Activated CD4-positive, CD25-positive, alpha-beta regulatory T cell (primary cell): Measurements from ENCODE around the gene BICRAL.
"Not testable (repeated sequence)": the region's sequence is repeated elsewhere in the genome, so short reads cannot be mapped to it uniquely, and the experiment has no call there.

Experiments
- DNase-seq, 4 experiments: peaks; one replicate each; lab custom pipeline; 2025; lab: John Stamatoyannopoulos, UW

The BICRAL gene

GRCh38 chr6:42846505-42846904 is 64.7 kb downstream of the BICRAL start:
- DNase-seq: no peak

DNA sequence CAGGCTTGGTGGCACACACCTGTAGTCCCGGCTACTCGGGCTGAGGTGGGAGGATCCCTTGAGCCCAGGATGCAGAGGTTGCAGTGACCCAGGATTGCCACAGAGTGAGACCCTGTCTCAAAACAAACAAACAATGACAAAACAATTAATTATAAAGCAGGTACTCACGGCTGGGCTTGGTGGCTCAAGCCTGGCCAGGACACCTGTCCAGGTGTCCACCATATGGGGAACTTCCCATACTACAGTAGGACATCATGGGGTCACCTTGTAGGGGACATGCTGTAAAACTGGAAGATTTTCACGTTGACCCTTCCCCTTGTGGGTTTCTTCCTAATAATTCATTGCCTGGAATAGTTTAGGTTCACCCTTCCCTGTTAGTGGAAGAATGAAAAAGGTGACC is 66.8 kb downstream of the BICRAL start:
- no peak for DNase-seq

- no peak for DNase-seq
These were observed 69.7 kb downstream of the BICRAL start for GRCh38 chr6:42851599-42851998.

DNA sequence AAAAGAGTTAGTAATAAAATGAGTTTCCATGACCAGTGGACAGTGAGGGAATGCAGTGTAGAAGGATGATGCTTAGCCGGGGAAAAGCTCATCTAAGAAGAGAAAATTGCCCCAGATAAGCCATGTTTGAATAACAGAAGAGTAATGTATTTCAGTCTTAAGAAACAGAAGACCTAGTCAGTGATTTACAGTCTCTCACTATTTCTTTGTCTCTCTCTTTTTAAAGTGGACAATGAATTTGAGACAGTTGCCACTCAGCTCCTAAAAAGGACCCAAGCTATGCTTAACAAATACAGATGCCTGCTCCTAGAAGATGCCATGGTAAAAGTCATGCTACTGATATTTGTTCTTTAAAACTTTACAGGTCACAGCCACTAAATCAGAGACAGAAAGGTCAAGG is 78.2 kb downstream of the BICRAL start:
- no peak for DNase-seq

- no peak for DNase-seq
These were observed 78.6 kb downstream of the BICRAL start for GRCh38 chr6:42860481-42860880.

GRCh38 chr6:42864602-42865001 is 82.8 kb downstream of the BICRAL start:
- no peak for DNase-seq

GRCh38 chr6:42870145-42870936 is 88.5 kb downstream of the BICRAL start:
- DNase-seq: no peak

DNA sequence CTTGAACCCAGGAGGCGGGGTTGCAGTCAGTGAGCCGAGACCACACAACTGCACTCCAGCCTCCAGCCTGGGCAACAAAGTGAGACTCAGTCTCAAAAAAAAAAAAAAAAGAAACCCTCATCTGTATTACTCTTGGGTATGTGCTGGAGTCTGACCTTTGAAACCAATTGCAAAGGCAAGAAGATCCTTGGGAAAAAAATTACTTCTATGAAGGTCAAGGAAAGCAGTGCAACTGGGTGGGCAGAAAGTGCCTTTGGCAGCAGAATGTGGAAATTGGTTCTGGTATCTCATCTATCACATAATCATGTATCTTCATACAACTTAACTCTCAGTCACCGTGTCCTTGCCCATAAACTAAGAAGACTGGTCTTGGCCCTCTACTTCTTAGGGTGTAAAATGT is 89.9 kb downstream of the BICRAL start:
- no peak for DNase-seq

DNA sequence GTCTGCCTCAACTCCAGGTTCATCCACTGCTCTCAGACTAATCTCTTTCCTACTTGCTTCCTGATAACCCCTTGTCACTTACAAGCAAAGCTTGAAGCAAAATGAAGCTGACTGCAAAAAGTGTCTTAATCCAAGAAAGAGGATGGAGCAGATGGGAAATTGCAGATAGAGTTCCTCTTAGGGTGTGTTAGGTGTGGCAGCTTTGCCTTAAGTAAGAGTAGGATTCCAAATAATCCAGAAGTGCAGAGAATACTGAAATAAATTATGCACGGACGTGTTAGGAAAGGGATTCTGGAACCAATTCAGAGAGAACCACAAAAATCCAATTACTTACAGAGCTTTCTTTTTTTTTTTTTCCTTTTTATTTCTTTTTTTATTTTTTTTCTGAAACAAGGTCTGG is 91.5 kb downstream of the BICRAL start:
- no peak for DNase-seq

- no peak for DNase-seq
These were observed 95.8 kb downstream of the BICRAL start for GRCh38 chr6:42877695-42878094.

- DNase-seq: peak; percentile 58 to 80 (median 70)
These were observed 97.8 kb downstream of the BICRAL start, which contains the start of gene RPL7L1 for GRCh38 chr6:42879372-42880239. RPL7L1 (plus strand) TSS chr6:42879616; CDS start chr6:42879911, 295 bp downstream.

DNA sequence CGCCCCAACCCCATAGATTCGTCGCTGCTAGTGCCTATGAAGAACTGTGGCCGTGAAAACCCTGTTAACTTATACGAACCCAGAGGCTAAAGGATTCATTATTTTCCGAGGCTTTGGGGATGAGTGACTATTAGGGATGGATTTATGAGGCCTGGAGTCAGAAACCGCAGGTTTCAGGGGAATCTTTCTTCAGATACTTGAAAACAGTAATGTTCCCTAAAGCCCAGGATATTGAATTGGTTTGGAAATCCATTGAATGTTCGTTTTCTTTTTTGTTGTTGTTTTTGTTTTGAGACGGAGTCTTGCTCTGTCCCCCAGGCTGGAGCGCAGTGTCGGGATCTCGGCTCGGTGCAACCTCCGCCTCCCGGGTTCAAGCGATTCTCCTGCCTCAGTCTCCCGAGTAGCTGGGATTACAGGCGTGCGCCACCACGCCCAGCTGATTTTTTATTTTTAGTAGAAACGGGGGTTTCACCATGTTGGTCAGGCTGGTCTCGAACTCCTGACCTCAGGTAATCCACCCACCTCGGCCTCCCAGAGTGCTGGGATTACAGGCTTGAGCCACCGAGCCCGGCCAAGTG is 98.5 kb downstream of the BICRAL start:
- not testable (repeated sequence) for DNase-seq

DNA sequence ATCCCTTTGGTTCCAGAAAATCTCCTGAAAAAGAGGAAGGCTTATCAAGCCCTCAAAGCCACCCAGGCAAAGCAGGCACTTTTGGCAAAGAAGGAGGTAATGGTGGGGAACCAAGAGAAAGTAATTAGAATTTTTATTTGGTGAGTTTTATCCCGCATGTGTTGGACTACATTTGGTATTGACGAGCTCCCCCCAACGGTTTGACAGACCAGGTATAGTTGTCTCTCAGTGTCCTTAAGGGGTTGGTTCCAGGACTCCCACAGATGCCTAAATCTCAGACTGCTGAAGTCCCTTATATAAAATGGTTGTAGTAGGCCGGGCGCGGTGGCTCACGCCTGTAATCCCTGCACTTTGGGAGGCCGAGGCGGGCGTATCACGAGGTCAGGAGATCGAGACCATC is 99.0 kb downstream of the BICRAL start:
- DNase-seq: not testable (repeated sequence)

DNA sequence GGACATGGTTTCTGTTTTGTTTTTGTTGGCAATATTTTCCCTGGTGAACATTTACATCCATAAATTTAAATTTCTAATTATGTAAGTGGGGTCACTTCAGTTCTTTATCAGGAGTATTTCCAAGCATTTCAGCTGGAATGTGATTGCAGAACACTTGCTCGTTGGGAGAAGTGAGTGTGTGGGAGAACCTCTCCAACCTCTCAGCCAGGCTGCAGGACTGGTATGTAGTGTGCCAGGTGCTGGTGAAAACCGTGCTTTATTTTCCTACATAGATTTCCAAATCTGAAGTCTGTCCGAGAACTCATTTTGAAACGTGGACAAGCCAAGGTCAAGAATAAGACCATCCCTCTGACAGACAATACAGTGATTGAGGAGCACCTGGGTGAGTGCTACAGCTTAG is 103.8 kb downstream of the BICRAL start:
- no peak for DNase-seq

DNA sequence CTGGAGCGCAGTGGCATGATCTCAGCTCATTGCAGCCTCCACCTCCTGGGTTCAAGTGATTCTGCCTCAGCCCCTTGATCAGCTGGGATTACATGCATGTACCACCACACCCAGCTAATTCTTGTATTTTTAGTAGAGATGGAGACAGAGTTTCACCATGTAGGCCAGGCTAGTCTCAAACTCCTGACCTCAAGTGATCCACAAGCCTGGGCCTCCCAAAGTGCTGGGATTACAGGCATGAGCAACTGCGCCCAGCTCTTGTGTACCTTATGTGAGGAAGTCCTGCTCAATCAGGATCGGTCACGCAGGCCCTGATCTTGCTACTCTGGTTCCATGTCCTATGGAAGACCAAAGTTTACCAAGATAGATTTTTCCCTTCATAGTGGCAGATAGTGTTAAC is 106.3 kb downstream of the BICRAL start:
- DNase-seq: not testable (repeated sequence)

DNA sequence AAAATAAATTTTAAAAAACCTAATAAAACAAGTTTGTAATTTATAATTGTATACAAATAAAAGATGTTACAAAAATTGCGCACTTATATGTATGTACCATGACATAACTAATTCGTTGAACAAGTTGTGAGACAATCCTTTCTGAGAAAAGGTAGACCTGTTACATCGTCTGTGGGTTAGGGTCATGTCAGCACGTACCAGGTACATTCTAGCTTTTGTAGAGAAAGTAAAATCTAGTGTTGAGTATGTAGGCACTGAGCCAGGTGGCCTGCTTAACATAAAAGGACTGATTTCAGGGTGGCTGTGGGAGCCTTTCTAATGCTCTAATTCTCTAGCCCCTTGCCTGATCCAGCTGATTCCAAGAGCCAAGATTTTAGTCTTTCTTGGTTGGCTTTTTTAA is 108.0 kb downstream of the BICRAL start:
- DNase-seq: no peak

- DNase-seq: peak; percentile 73 to 79 (median 76)
These were observed 108.7 kb downstream of the BICRAL start for GRCh38 chr6:42890311-42891198.

- no peak for DNase-seq
These were observed 109.4 kb downstream of the BICRAL start for GRCh38 chr6:42891199-42891722.

- not testable (repeated sequence) for DNase-seq
These were observed 112.4 kb downstream of the BICRAL start for GRCh38 chr6:42894041-42894828.

GRCh38 chr6:42896178-42896719 is 114.4 kb downstream of the BICRAL start:
- no peak for DNase-seq
